K562 (cell line): ENCODE results near the gene CCN6. TPM values are rescaled to one million over a fixed set of nuclear protein-coding genes. Genes with fewer than 3 reads are reported as not detected.

Source experiments
- ATAC-seq: fragments of 200-7000 bp; cut with Tn5 transposase; 3 replicates; pipeline ENCODE4 v1.9.1; 2020; ENCODE audit warnings: moderate library complexity
- BruUV-seq: library from RNA; stranded (reverse); fragments of 400-500 nt; replicated peaks from 2 replicates; lab custom pipeline; 2021; lab: Mats Ljungman, UMichigan
- CTCF ChIA-PET: fragments of 300-600 bp; formaldehyde crosslinking; extraction: SDS; loops from one replicate; lab custom pipeline; 2021; ENCODE audit warnings: low intra/inter-chr PET ratio; lab: Yijun Ruan, JAX
- POLR2A ChIA-PET: fragments of 300-600, 350-650 bp; sonication (Branson Sonifier 250); formaldehyde crosslinking; extraction: SDS; loops from one replicate; lab custom pipeline; 2021; ENCODE audit warnings: antibody characterized with exemption, inconsistent platforms; lab: Yijun Ruan, JAX
- DNase-seq, 4 experiments: peaks; one replicate each; pipeline versions ENCODE4 v3.0.0 to v3.0.0-alpha.2; 2011 to 2018; ENCODE audit warnings: low spot score in 3 of 4, mixed read lengths in 3 of 4; ENCODE audit errors: extremely low read depth in 1 of 4
- FAIRE-seq: peaks from 2 replicates; lab custom pipeline; 2011; peaks lifted over from hg19 to GRCh38; lab: Jason Lieb, UNC
- H2AFZ ChIP-seq: 2 replicates; pipeline ENCODE4 v1.6.0; 2011; ENCODE audit warnings: low read depth, low read length, control low read depth, inconsistent platforms
- H3K27ac ChIP-seq: fragments of 200-600 bp; 3 replicates; pipeline ENCODE4 v1.8.0; 2011; ENCODE audit warnings: low read depth, mild to moderate bottlenecking, control low read depth, inconsistent platforms, low read length, moderate library complexity, mixed read lengths; ENCODE audit errors: extremely low read depth
- H3K27me3 ChIP-seq, 2 experiments: fragments of 300-600 bp in 1 of 2; 2 replicates in 1 of 2; 3 replicates in 1 of 2; pipeline versions ENCODE4 v1.6.0 to v1.8.0; 2011; ENCODE audit warnings: inconsistent platforms in 2 of 2, low read length in 2 of 2, mild to moderate bottlenecking in 1 of 2, mixed read lengths in 1 of 2, moderate library complexity in 1 of 2; ENCODE audit not compliant: control insufficient read depth in 2 of 2, insufficient read depth in 2 of 2
- H3K36me3 ChIP-seq: fragments of 300-600 bp; 3 replicates; pipeline ENCODE4 v1.8.0; 2011; ENCODE audit warnings: mild to moderate bottlenecking, low read length, inconsistent platforms; ENCODE audit not compliant: control insufficient read depth, insufficient read depth
- H3K4me1 ChIP-seq, 2 experiments: fragments of 200-600 bp in 1 of 2; replicated peaks in 1 of 2; 2 replicates in 1 of 2; 3 replicates in 1 of 2; pipeline versions ENCODE4 v1.5.1 to v1.8.0; 2011; ENCODE audit warnings: inconsistent platforms in 2 of 2, low read length in 2 of 2, mild to moderate bottlenecking in 1 of 2, mixed read lengths in 1 of 2, moderate library complexity in 1 of 2; ENCODE audit not compliant: control insufficient read depth in 2 of 2, insufficient read depth in 2 of 2
- H3K4me2 ChIP-seq: 2 replicates; pipeline ENCODE4 v1.6.1; 2011; ENCODE audit warnings: low read length, control low read depth, inconsistent platforms, mixed read lengths; ENCODE audit not compliant: insufficient read depth
- H3K4me3 ChIP-seq: fragments of 200-600 bp; sonication (generic), shearing (Covaris generic); 2 replicates; pipeline ENCODE4 v1.5.1; 2016; ENCODE audit warnings: control low read depth, inconsistent platforms
- H3K79me2 ChIP-seq: fragments of 200-600 bp; 3 replicates; pipeline ENCODE4 v1.8.0; 2011; ENCODE audit warnings: low read length, inconsistent platforms; ENCODE audit not compliant: control insufficient read depth, insufficient read depth
- H3K9ac ChIP-seq, 2 experiments: 2 replicates each; pipeline versions ENCODE4 v1.6.0 to v1.6.1; 2011; ENCODE audit warnings: low read depth in 2 of 2, low read length in 2 of 2, control low read depth in 1 of 2, inconsistent platforms in 1 of 2, mild to moderate bottlenecking in 1 of 2, mixed read lengths in 1 of 2; ENCODE audit not compliant: insufficient read depth in 1 of 2
- H3K9me1 ChIP-seq: one replicate; pipeline ENCODE4 v1.6.0; 2011; ENCODE audit warnings: inconsistent platforms, mild to moderate bottlenecking, low read length, moderate library complexity; ENCODE audit not compliant: control insufficient read depth, insufficient read depth
- H3K9me3 ChIP-seq: replicated peaks from 2 replicates; pipeline ENCODE4 v1.5.1; 2011; ENCODE audit warnings: low read depth, low read length, inconsistent platforms; ENCODE audit not compliant: control insufficient read depth, insufficient read depth
- H4K20me1 ChIP-seq: replicated peaks from 2 replicates; pipeline ENCODE4 v1.6.1; 2011; ENCODE audit warnings: low read length, inconsistent platforms, mixed read lengths; ENCODE audit not compliant: control insufficient read depth, insufficient read depth
- ARNT ChIP-seq, 2 experiments: fragments of 450-650 bp; IDR thresholded peaks; 2 replicates each; pipeline ENCODE4 v1.6.1; 2016; ENCODE audit warnings: mild to moderate bottlenecking in 1 of 2
- ESRRB ChIP-seq: fragments of 250-450 bp; sonication (Bioruptor Pico); IDR thresholded peaks from 2 replicates; pipeline ENCODE4 v1.5.0; 2020; ENCODE audit warnings: mild to moderate bottlenecking, moderate library complexity, borderline replicate concordance
- TAL1 ChIP-seq: fragments of 450-650 bp; IDR thresholded peaks from 2 replicates; pipeline ENCODE4 v1.6.1; 2016; ENCODE audit warnings: mild to moderate bottlenecking
- TCF3 ChIP-seq: sonication (generic); formaldehyde crosslinking; IDR thresholded peaks from 2 replicates; pipeline ENCODE4 v1.4.0; 2020; ENCODE audit warnings: mild to moderate bottlenecking, missing genetic modification reagents
- ZNF444 ChIP-seq: fragments of 250-450 bp; sonication (Bioruptor Pico); IDR thresholded peaks from 2 replicates; pipeline ENCODE4 v1.4.0; 2020; ENCODE audit warnings: mild to moderate bottlenecking, moderate library complexity
- ZNF75A ChIP-seq: fragments of 450-650 bp; formaldehyde crosslinking; IDR thresholded peaks from 2 replicates; pipeline ENCODE4 v1.4.0; 2020; ENCODE audit warnings: mild to moderate bottlenecking
- WGBS: fragments of 100-300 bp; shearing (Covaris generic); methylation state at CpG from one replicate; pipeline ENCODE4 v1.1.6; 2016; ENCODE audit warnings: low coverage, mixed read lengths; ENCODE audit not compliant: insufficient coverage; ENCODE audit errors: missing lambda C conversion rate; 5-methylcytosine and 5-hydroxymethylcytosine counted together
- in situ Hi-C: fragments of 300-500 bp; cut with MboI; formaldehyde crosslinking; loops from 4 replicates; pipeline ENCODE4 v1.15.0; 2018; ENCODE audit warnings: inconsistent platforms, mixed read lengths
- intact Hi-C: fragments of 100-400 bp; cut with micrococcal nuclease; formaldehyde crosslinking; loops from 2 replicates; pipeline ENCODE4 v1.14.2; 2022
- polyA plus RNA-seq, 8 experiments: library from polyadenylated mRNA; depleted of rRNA in 4 of 8; stranded (reverse) in 5 of 8; unstranded in 3 of 8; fragments of >200 nt; fragmentation: Nextera tagmentation in 2 of 8; fragmentation: Illumina TruSeq in 1 of 8; extraction: Ambion mirVana in 2 of 8; extraction: Trizol in 1 of 8; gene quantifications; 2 replicates each; pipeline versions ENCODE4 v1.2.1 to v1.2.3, GENCODE V29; 2011 to 2014; ENCODE audit warnings: inconsistent platforms in 1 of 8, missing spikeins in 1 of 8
- total RNA-seq, 7 experiments: library from RNA; depleted of rRNA in 6 of 7; stranded (reverse); fragments of >200 nt in 6 of 7; fragmentation: Illumina TruSeq in 2 of 7; extraction: Trizol in 2 of 7; gene quantifications; 2 replicates each; pipeline versions ENCODE4 v1.2.1 to v1.2.3, GENCODE V29; 2011 to 2021; ENCODE audit warnings: low replicate concordance in 1 of 7
- TF ChIP-seq, protein P1 (sequence below), 2 experiments: fragments of 450-650 bp in 1 of 2; IDR thresholded peaks; 2 replicates each; pipeline ENCODE4 v1.6.1; 2011 to 2017; ENCODE audit warnings: low read depth in 2 of 2, antibody characterized with exemption in 1 of 2, borderline replicate concordance in 1 of 2, low read length in 1 of 2, mild to moderate bottlenecking in 1 of 2, mixed read lengths in 1 of 2; ENCODE audit not compliant: control insufficient read depth in 1 of 2

CCN6 gene
- total and polyA plus RNA-seq, 9 of the 15 experiments (the other 6 are each of a cell fraction or from before 2014, with no cell fraction given): 0.04 to 0.62 (median 0.21) TPM; not detected in 2

DNA sequence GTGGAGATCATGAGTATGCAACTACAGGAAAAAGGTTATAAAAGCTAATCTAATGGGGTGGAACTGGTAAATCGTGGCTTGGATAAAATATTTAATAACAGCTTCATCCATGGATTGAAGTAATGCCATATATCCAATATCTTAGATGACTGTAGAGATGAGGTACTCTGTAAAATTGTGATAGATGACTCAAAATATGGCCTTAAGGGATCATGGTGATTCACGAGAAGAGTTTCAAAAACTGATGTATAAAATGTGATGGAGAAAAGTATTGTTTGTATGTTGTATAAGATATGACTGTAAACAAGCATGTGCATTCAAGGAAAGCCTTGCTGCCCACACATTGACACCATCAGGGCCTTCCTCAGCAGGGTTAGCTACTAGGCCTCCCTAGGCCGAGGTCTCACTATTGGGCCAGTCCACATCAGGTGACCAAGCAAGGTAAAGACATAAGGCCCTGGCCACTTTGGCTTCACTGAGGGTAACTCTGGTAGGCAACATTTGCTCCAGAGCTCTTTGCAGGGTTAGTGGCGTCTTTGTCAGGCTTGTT lies 17.7 kb upstream of the CCN6 start (continued):
- TF ChIP-seq, protein P1, sequence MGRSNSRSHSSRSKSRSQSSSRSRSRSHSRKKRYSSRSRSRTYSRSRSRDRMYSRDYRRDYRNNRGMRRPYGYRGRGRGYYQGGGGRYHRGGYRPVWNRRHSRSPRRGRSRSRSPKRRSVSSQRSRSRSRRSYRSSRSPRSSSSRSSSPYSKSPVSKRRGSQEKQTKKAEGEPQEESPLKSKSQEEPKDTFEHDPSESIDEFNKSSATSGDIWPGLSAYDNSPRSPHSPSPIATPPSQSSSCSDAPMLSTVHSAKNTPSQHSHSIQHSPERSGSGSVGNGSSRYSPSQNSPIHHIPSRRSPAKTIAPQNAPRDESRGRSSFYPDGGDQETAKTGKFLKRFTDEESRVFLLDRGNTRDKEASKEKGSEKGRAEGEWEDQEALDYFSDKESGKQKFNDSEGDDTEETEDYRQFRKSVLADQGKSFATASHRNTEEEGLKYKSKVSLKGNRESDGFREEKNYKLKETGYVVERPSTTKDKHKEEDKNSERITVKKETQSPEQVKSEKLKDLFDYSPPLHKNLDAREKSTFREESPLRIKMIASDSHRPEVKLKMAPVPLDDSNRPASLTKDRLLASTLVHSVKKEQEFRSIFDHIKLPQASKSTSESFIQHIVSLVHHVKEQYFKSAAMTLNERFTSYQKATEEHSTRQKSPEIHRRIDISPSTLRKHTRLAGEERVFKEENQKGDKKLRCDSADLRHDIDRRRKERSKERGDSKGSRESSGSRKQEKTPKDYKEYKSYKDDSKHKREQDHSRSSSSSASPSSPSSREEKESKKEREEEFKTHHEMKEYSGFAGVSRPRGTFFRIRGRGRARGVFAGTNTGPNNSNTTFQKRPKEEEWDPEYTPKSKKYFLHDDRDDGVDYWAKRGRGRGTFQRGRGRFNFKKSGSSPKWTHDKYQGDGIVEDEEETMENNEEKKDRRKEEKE (IDR thresholded peaks at IDR 0.05; ENCODE audit: borderline replicate concordance in 1 of 2, control insufficient read depth in 1 of 2, low read depth in 2 of 2, low read length in 1 of 2): no peak
- TF ChIP-seq ZNF75A (no peak), TCF3 (CRISPR knock-in tag) (no peak)

GRCh38 chr6:112037783-112038216 lies 16.1 kb upstream of the CCN6 start:
- BruUV-seq: no TSS peak

More at GRCh38 chr6:112037783-112038216, 16.1 kb upstream of the CCN6 start:
- no peak for FAIRE-seq
- no peak overlapping the region for H3K27ac ChIP-seq
- no peak for DNase-seq
- TF ChIP-seq ZNF444 (CRISPR knock-in tag) (no peak), ARNT (IDR thresholded peaks at IDR 0.05) (no peak), TAL1 (no peak), ESRRB (CRISPR knock-in tag) (no peak)
- in situ Hi-C loops: no loop called here
- peaks cover 22 to 41% of the 10 kb centered on the region in 2 experiments for H3K27me3 ChIP-seq
- ChIA-PET POLR2A (interaction anchor here (0.6 kb wide), 1 partner anchor 316 kb away, joined by 3 read pairs; no protein-coding TSS in a partner anchor), CTCF (no interaction called here)
- H4K20me1 ChIP-seq: no peaks in the 10 kb centered on the region; the same call in 1 of the 2 replicates
- no peak overlapping the region for H3K9ac ChIP-seq
- no peaks in the 10 kb centered on the region for H3K36me3 ChIP-seq
- H3K4me2 ChIP-seq: no peak overlapping the region
- no peaks in the 10 kb centered on the region; the same call in 1 of the 2 replicates for H3K9me3 ChIP-seq
- ATAC-seq: no peak
- intact Hi-C loops: no loop called here
- no peaks in the 10 kb centered on the region for H3K79me2 ChIP-seq
- 4% methylated on average over 8 of the region's 8 CpGs for WGBS
- H3K9me1 ChIP-seq: no peaks in the 10 kb centered on the region
- no peaks in the 10 kb centered on the region for H3K4me1 ChIP-seq
- H3K4me3 ChIP-seq: no peak overlapping the region
- H2AFZ ChIP-seq: no peak overlapping the region
